Activated B cell treated with CpG ODN at 0.5 μM for 24 hours (primary cell): ENCODE results near the gene POU2F1. TPM values are rescaled to one million over a fixed set of nuclear protein-coding genes. Genes with fewer than 3 reads are reported as not detected.

ENCODE experiments used
- ATAC-seq: fragments of 200-7000 bp; cut with Tn5 transposase; one replicate; pipeline ENCODE4 v1.10.0; 2021; ENCODE audit warnings: low read depth, mild to moderate bottlenecking, moderate library complexity
- CTCF ChIA-PET: fragments of 350-600 bp; sonication (Branson Sonifier 250); formaldehyde crosslinking; loops from one replicate; lab custom pipeline; 2021; ENCODE audit warnings: antibody characterized with exemption; lab: Charles Lee
- POLR2A ChIA-PET: fragments of 350-600 bp; sonication (Branson Sonifier 250); formaldehyde crosslinking; loops from one replicate; lab custom pipeline; 2021; ENCODE audit warnings: antibody characterized with exemption; lab: Charles Lee
- DNase-seq: peaks from one replicate; pipeline ENCODE4 v3.0.0; 2022
- H3K27ac Mint-ChIP-seq: one replicate; pipeline ENCODE4 v1.8.0; 2020; ENCODE audit warnings: mixed read lengths
- H3K27me3 Mint-ChIP-seq: one replicate; pipeline ENCODE4 v1.8.0; 2021; ENCODE audit warnings: mixed read lengths
- H3K36me3 Mint-ChIP-seq: one replicate; pipeline ENCODE4 v1.8.0; 2021; ENCODE audit warnings: low read depth, mixed read lengths
- H3K4me1 Mint-ChIP-seq: one replicate; pipeline ENCODE4 v1.8.0; 2021; ENCODE audit warnings: mixed read lengths
- H3K4me3 Mint-ChIP-seq: one replicate; pipeline ENCODE4 v1.8.0; 2020; ENCODE audit warnings: mild to moderate bottlenecking, mixed read lengths
- H3K9me3 Mint-ChIP-seq: one replicate; pipeline ENCODE4 v1.8.0; 2020; ENCODE audit warnings: mixed read lengths
- CTCF ChIP-seq: fragments of 200-600 bp; IDR thresholded peaks from one replicate; pipeline ENCODE4 v1.8.0; 2022; ENCODE audit warnings: antibody characterized with exemption, mild to moderate bottlenecking
- intact Hi-C: fragments of 100-400 bp; cut with micrococcal nuclease; formaldehyde crosslinking; loops from one replicate; pipeline ENCODE4 v1.15.1; 2024
- total RNA-seq: library from RNA; stranded (reverse); gene quantifications from 2 replicates; pipeline ENCODE4 v1.2.3, GENCODE V29; 2022

POU2F1 gene
- total RNA-seq, 1 donor from 2014 or later: 35.5 TPM

GRCh38 chr1:167442854-167443565 is 222.3 kb downstream of the POU2F1 start:
- ChIA-PET POLR2A (no interaction called here), CTCF (interaction anchor here (0.9 to 5.5 kb wide), 17 partner anchors 10 to 382 kb away, joined by 3 to 42 read pairs (median 5); partner anchors contain the start of gene POU2F1)
- DNase-seq: no peak
- H3K4me3 Mint-ChIP-seq: no peak overlapping the region
- intact Hi-C loops: loop anchor here (1.0 to 2.0 kb wide), 6 partner anchors 42 to 377 kb away; partner anchors contain the start of gene POU2F1
- no peaks in the 10 kb centered on the region for H3K36me3 Mint-ChIP-seq
- ATAC-seq: no peak
- H3K4me1 Mint-ChIP-seq: peaks cover 37% of the 10 kb centered on the region
- no peak overlapping the region for H3K27ac Mint-ChIP-seq
- H3K9me3 Mint-ChIP-seq: no peaks in the 10 kb centered on the region
- no peaks in the 10 kb centered on the region for H3K27me3 Mint-ChIP-seq
- TF ChIP-seq CTCF: no peak

GRCh38 chr1:167443757-167444156 is 223.1 kb downstream of the POU2F1 start:
- TF ChIP-seq CTCF: no peak
- ATAC-seq: no peak
- intact Hi-C loops: loop anchor here (2.0 kb wide), 1 partner anchor 223 kb away; the partner anchor contains the start of gene POU2F1
- Mint-ChIP-seq H3K36me3 (no peaks in the 10 kb centered on the region), H3K27me3 (no peaks in the 10 kb centered on the region), H3K9me3 (no peaks in the 10 kb centered on the region), H3K4me1 (peaks cover 36% of the 10 kb centered on the region), H3K4me3 (no peak overlapping the region), H3K27ac (no peak overlapping the region)
- POLR2A ChIA-PET: interaction anchor here (0.9 kb wide), 1 partner anchor 26 kb away, joined by 3 read pairs; no protein-coding TSS in a partner anchor
- CTCF ChIA-PET: interaction anchor here (1.2 to 5.5 kb wide), 9 partner anchors 11 to 224 kb away, joined by 3 to 42 read pairs (median 4); no protein-coding TSS in a partner anchor
- DNase-seq: no peak

GRCh38 chr1:167446966-167447365 is 226.3 kb downstream of the POU2F1 start:
- ChIA-PET CTCF (interaction anchor here (0.7 to 3.2 kb wide), 2 partner anchors 87 to 179 kb away, joined by 3 to 20 read pairs; no protein-coding TSS in a partner anchor), POLR2A (interaction anchor here (0.7 to 1.5 kb wide), 5 partner anchors 8 to 226 kb away, joined by 3 to 6 read pairs (median 3); partner anchors contain the start of gene POU2F1)
- Mint-ChIP-seq H3K27me3 (no peaks in the 10 kb centered on the region), H3K27ac (peak overlapping the region; percentile 70), H3K4me3 (peak overlapping the region; percentile 61), H3K4me1 (peaks cover 31% of the 10 kb centered on the region), H3K36me3 (no peaks in the 10 kb centered on the region), H3K9me3 (no peaks in the 10 kb centered on the region)
- TF ChIP-seq CTCF: no peak
- no peak for ATAC-seq
- intact Hi-C loops: loop anchor here (2.0 to 5.0 kb wide), 3 partner anchors 16 to 535 kb away; no protein-coding TSS in a partner anchor
- no peak for DNase-seq

GRCh38 chr1:167447521-167448136 is 226.9 kb downstream of the POU2F1 start:
- H3K36me3 Mint-ChIP-seq: no peaks in the 10 kb centered on the region
- no peaks in the 10 kb centered on the region for H3K9me3 Mint-ChIP-seq
- H3K4me3 Mint-ChIP-seq: peak overlapping the region; percentile 61
- H3K4me1 Mint-ChIP-seq: peaks cover 25% of the 10 kb centered on the region
- TF ChIP-seq CTCF: no peak
- H3K27me3 Mint-ChIP-seq: no peaks in the 10 kb centered on the region
- intact Hi-C loops: loop anchor here (2.0 to 5.0 kb wide), 3 partner anchors 17 to 535 kb away; no protein-coding TSS in a partner anchor
- ATAC-seq (peak; percentile 94), DNase-seq (no peak)
- CTCF ChIA-PET: interaction anchor here (0.5 to 3.2 kb wide), 3 partner anchors 86 to 537 kb away, joined by 3 to 20 read pairs (median 3); no protein-coding TSS in a partner anchor
- POLR2A ChIA-PET: interaction anchor here (0.7 to 1.5 kb wide), 5 partner anchors 8 to 227 kb away, joined by 3 to 6 read pairs (median 3); partner anchors contain the start of gene POU2F1
- peak overlapping the region; percentile 70 for H3K27ac Mint-ChIP-seq
